Upper lobe of left lung (tissue), 4 donors: ENCODE results near the gene PRKAG2.
A peak's percentile ranks its signal among the peaks of the same experiment; 100 is the strongest.

Source experiments
- POLR2A ChIP-seq, 4 donors: fragments of 450-650 bp; IDR thresholded peaks; one replicate each; pipeline ENCODE4 v1.5.1; 2016 to 2017; ENCODE audit warnings: antibody characterized with exemption in 4 of 4, mild to moderate bottlenecking in 2 of 4
- POLR2AphosphoS5 ChIP-seq, 2 donors: sonication (generic); formaldehyde crosslinking; IDR thresholded peaks; one replicate each; pipeline ENCODE4 v1.5.1; 2017; ENCODE audit warnings: antibody characterized with exemption in 2 of 2
- TF ChIP-seq, protein P1 (sequence below), 6 experiments: fragments of 450-650 bp in 4 of 6; fragments of 200-600 bp in 2 of 6; sonication (generic) in 2 of 6; IDR thresholded peaks; one replicate each; pipeline ENCODE4 v1.5.1; 2016 to 2019; ENCODE audit warnings: antibody characterized with exemption in 6 of 6

DNA sequence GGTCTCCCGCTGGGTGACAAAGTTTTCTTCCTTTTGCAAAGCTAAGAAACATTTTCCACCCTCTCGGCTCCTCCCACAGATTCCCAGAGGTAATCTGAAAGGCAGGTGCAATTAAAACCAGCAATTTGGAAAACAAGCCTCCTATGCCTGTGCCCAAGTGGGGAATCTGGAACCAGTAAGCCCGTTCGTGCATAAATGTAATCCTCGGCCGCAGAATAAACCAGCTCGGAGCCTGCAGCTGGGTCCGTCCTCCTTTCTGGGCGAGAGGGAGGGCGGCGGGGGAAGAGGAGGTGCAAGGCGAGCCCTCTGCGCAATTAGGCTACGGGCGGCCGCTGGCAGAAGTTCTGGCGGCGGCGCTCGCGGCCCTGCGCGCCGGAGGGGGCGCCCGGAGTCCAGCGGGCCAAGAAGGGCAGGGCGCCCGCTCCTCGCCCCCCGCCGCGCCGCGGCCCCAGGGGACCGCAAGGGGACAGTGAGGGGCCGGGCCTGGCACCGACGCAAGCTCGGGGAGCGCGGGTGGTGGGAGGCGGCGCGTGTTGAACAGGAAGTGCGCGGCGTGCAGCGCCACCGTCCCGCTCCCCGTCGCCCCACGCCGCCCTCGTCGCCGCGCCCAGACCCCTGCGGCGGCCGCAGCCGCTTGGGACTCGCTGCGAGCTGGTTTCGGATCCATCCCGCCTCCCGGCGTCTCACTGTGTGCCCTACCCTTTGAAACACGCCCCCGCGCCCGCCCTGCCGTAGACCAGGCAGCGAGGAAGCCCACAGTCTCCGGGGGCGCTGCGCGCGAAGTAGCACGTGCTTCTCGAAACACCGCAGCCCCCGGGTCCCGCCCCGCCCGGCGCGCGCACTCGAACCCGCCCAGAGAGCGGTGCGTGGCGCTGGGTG, at the start of gene PRKAG2:
- TF ChIP-seq POLR2A (IDR thresholded peaks at IDR 0.05) (peak in 3 of 4 donors; percentile 46 to 86 (median 52)), POLR2AphosphoS5 (IDR thresholded peaks at IDR 0.05) (no peak)
- TF ChIP-seq, protein P1, sequence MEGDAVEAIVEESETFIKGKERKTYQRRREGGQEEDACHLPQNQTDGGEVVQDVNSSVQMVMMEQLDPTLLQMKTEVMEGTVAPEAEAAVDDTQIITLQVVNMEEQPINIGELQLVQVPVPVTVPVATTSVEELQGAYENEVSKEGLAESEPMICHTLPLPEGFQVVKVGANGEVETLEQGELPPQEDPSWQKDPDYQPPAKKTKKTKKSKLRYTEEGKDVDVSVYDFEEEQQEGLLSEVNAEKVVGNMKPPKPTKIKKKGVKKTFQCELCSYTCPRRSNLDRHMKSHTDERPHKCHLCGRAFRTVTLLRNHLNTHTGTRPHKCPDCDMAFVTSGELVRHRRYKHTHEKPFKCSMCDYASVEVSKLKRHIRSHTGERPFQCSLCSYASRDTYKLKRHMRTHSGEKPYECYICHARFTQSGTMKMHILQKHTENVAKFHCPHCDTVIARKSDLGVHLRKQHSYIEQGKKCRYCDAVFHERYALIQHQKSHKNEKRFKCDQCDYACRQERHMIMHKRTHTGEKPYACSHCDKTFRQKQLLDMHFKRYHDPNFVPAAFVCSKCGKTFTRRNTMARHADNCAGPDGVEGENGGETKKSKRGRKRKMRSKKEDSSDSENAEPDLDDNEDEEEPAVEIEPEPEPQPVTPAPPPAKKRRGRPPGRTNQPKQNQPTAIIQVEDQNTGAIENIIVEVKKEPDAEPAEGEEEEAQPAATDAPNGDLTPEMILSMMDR (IDR thresholded peaks at IDR 0.05) = peak in 4 of 6 experiments; percentile 35 to 43 (median 41)
